Endodermal cell (in vitro differentiated cells): ENCODE measurements around the gene TSC22D2. TPM values are rescaled to one million over a fixed set of nuclear protein-coding genes. Genes with fewer than 3 reads are reported as not detected.
A peak's percentile ranks its signal among the peaks of the same experiment; 100 is the strongest.

Experiments
- DNase-seq: peaks from one replicate; pipeline ENCODE4 v3.0.0-alpha.2; 2017
- H3K27ac ChIP-seq: 2 replicates; pipeline ENCODE4 v1.5.1; 2013; ENCODE audit warnings: mild to moderate bottlenecking, low read depth, low read length, moderate library complexity
- H3K27me3 ChIP-seq: 2 replicates; pipeline ENCODE4 v1.6.1; 2013; ENCODE audit warnings: mild to moderate bottlenecking, low read length, moderate library complexity; ENCODE audit not compliant: insufficient read depth, control insufficient read depth, poor library complexity, severe bottlenecking
- H3K36me3 ChIP-seq: 2 replicates; pipeline ENCODE4 v1.7.0; 2013; ENCODE audit warnings: mild to moderate bottlenecking, low read length, moderate library complexity; ENCODE audit not compliant: control insufficient read depth, insufficient read depth
- H3K4me1 ChIP-seq: one replicate; pipeline ENCODE4 v1.7.0; 2013; ENCODE audit warnings: low read length; ENCODE audit not compliant: control insufficient read depth, insufficient read depth
- H3K4me3 ChIP-seq: 2 replicates; pipeline ENCODE4 v1.5.1; 2013; ENCODE audit warnings: mild to moderate bottlenecking, low read length, moderate library complexity
- H3K9ac ChIP-seq: 2 replicates; pipeline ENCODE4 v1.6.1; 2013; ENCODE audit warnings: mild to moderate bottlenecking, low read length, moderate library complexity; ENCODE audit not compliant: poor library complexity, severe bottlenecking; ENCODE audit errors: extremely low read depth
- H3K9me3 ChIP-seq: 2 replicates; pipeline ENCODE4 v1.6.1; 2013; ENCODE audit warnings: mild to moderate bottlenecking, low read length, moderate library complexity; ENCODE audit not compliant: control insufficient read depth
- H3K27ac Mint-ChIP-seq: 2 replicates; pipeline ENCODE4 v1.8.0; 2020; ENCODE audit warnings: mixed read lengths
- H3K27me3 Mint-ChIP-seq: 2 replicates; pipeline ENCODE4 v1.8.0; 2021; ENCODE audit warnings: mild to moderate bottlenecking, mixed read lengths; ENCODE audit not compliant: insufficient read depth
- H3K36me3 Mint-ChIP-seq: 2 replicates; pipeline ENCODE4 v1.8.0; 2020; ENCODE audit warnings: low read depth, mixed read lengths
- H3K4me1 Mint-ChIP-seq: 2 replicates; pipeline ENCODE4 v1.8.0; 2020; ENCODE audit warnings: mixed read lengths
- H3K4me3 Mint-ChIP-seq: 2 replicates; pipeline ENCODE4 v1.8.0; 2020; ENCODE audit warnings: mild to moderate bottlenecking, moderate library complexity, mixed read lengths
- H3K9me3 Mint-ChIP-seq: 2 replicates; pipeline ENCODE4 v1.8.0; 2020; ENCODE audit warnings: mild to moderate bottlenecking, mixed read lengths
- CTCF ChIP-seq: fragments of 200-600 bp; sonication (generic); conservative IDR thresholded peaks from 2 replicates; pipeline ENCODE4 v1.5.0; 2021; ENCODE audit warnings: antibody characterized with exemption, mild to moderate bottlenecking
- WGBS, 2 experiments: methylation state at CpG; one replicate each; pipeline versions ENCODE4 v1.1.5 to v1.1.7; 2013; ENCODE audit warnings: missing lambda C conversion rate in 2 of 2, mixed read lengths in 1 of 2; ENCODE audit not compliant: insufficient coverage in 1 of 2, insufficient read length in 1 of 2; 5-methylcytosine and 5-hydroxymethylcytosine counted together
- total RNA-seq, 2 donors: library from RNA; stranded (reverse); fragmentation: NEBNext Ultra II Directional in 1 of 2; extraction: Animal tissue kit (Norgen Biotek cat#: 25700) in 1 of 2; gene quantifications; 2 replicates in 1 of 2; 3 replicates in 1 of 2; pipeline ENCODE4 v1.2.1, GENCODE V29; 2021

Gene TSC22D2
- total RNA-seq, 2 donors from 2014 or later = 25.6 to 29.1 TPM

- no peaks in the 10 kb centered on the region for H3K36me3 ChIP-seq
- H3K27ac ChIP-seq = no peak overlapping the region
These were observed 86.4 kb downstream of the TSC22D2 start for GRCh38 chr3:150494411-150494977.

GRCh38 chr3:150495149-150495548 is 87.1 kb downstream of the TSC22D2 start:
- Histone ChIP-seq H3K27ac (no peak overlapping the region), H3K4me1 (no peaks in the 10 kb centered on the region), H3K27me3 (no peaks in the 10 kb centered on the region), H3K4me3 (no peak overlapping the region), H3K36me3 (no peaks in the 10 kb centered on the region), H3K9ac (no peak overlapping the region), H3K9me3 (peaks cover 9% of the 10 kb centered on the region)
- no peak for TF ChIP-seq CTCF
- WGBS, 2 experiments = 83 to 84% methylated on average over 1 of the region's 1 CpG
- Mint-ChIP-seq H3K9me3 (peaks cover 7% of the 10 kb centered on the region), H3K27ac (no peak overlapping the region), H3K36me3 (no peaks in the 10 kb centered on the region), H3K4me1 (peaks cover 3% of the 10 kb centered on the region), H3K4me3 (no peak overlapping the region), H3K27me3 (no peaks in the 10 kb centered on the region)
- no peak for DNase-seq

More at GRCh38 chr3:150494411-150494977, 86.4 kb downstream of the TSC22D2 start:
- Histone ChIP-seq H3K9ac (no peak overlapping the region), H3K9me3 (peaks cover 2% of the 10 kb centered on the region), H3K4me1 (no peaks in the 10 kb centered on the region), H3K4me3 (no peak overlapping the region), H3K27me3 (no peaks in the 10 kb centered on the region)
- no peak for DNase-seq
- Mint-ChIP-seq H3K9me3 (peaks cover 1% of the 10 kb centered on the region), H3K27me3 (no peaks in the 10 kb centered on the region), H3K27ac (no peak overlapping the region), H3K4me1 (peaks cover 3% of the 10 kb centered on the region), H3K4me3 (no peak overlapping the region), H3K36me3 (no peaks in the 10 kb centered on the region)
- no peak for TF ChIP-seq CTCF
- WGBS, 2 experiments = 93 to 100% methylated on average over 2 to 5 of the region's 5 CpGs

- Mint-ChIP-seq H3K4me1 (peaks cover 3% of the 10 kb centered on the region), H3K36me3 (no peaks in the 10 kb centered on the region), H3K27me3 (no peaks in the 10 kb centered on the region), H3K9me3 (peaks cover 12% of the 10 kb centered on the region), H3K27ac (no peak overlapping the region), H3K4me3 (no peak overlapping the region)
- Histone ChIP-seq H3K4me1 (no peaks in the 10 kb centered on the region), H3K9me3 (peaks cover 14% of the 10 kb centered on the region), H3K27ac (no peak overlapping the region), H3K9ac (no peak overlapping the region), H3K36me3 (no peaks in the 10 kb centered on the region), H3K4me3 (no peak overlapping the region), H3K27me3 (no peaks in the 10 kb centered on the region)
- no peak for DNase-seq
- TF ChIP-seq CTCF = peak; percentile 93
- WGBS, 2 experiments = 2 to 6% methylated on average over 2 of the region's 2 CpGs
These were observed 87.6 kb downstream of the TSC22D2 start for GRCh38 chr3:150495563-150496168.
